Panc1 (cell line): ENCODE results near the gene SUDS3. TPM values are rescaled to one million over a fixed set of nuclear protein-coding genes. Genes with fewer than 3 reads are reported as not detected.
A peak's percentile ranks its signal among the peaks of the same experiment; 100 is the strongest.

ENCODE experiments used
- ATAC-seq: fragments of 200-7000 bp; cut with Tn5 transposase; 2 replicates; pipeline ENCODE4 v1.9.1; 2020; ENCODE audit warnings: mild to moderate bottlenecking, moderate library complexity
- BruUV-seq: library from RNA; stranded (reverse); fragments of 400-500 nt; replicated peaks from 2 replicates; lab custom pipeline; 2021; lab: Mats Ljungman, UMichigan
- CTCF ChIA-PET: fragments of 300-600 bp; sonication (Branson Sonifier 250); formaldehyde crosslinking; loops from one replicate; lab custom pipeline; 2022; ENCODE audit warnings: antibody characterized with exemption; lab: Charles Lee
- POLR2A ChIA-PET: fragments of 300-600 bp; sonication (Branson Sonifier 250); formaldehyde crosslinking; loops from one replicate; lab custom pipeline; 2022; ENCODE audit warnings: antibody characterized with exemption; lab: Charles Lee
- DNase-seq: peaks from one replicate; pipeline ENCODE4 v3.0.0-alpha.2; 2010; ENCODE audit warnings: low read depth, low spot score
- H3K27ac ChIP-seq: 2 replicates; pipeline ENCODE4 v1.5.1; 2011; ENCODE audit warnings: mild to moderate bottlenecking, low read length, inconsistent platforms
- H3K27me3 ChIP-seq: fragments of 200-500 bp; sonication (Bioruptor generic); 2 replicates; pipeline ENCODE4 v1.6.0; 2014; ENCODE audit warnings: low read length, inconsistent platforms; ENCODE audit not compliant: control insufficient read depth, insufficient read depth
- H3K36me3 ChIP-seq: fragments of 200-500 bp; sonication (Bioruptor generic); 2 replicates; pipeline ENCODE4 v1.5.1; 2014; ENCODE audit warnings: inconsistent platforms, mild to moderate bottlenecking, low read length, moderate library complexity; ENCODE audit not compliant: control insufficient read depth, insufficient read depth
- H3K4me1 ChIP-seq: 2 replicates; pipeline ENCODE4 v1.5.1; 2011; ENCODE audit warnings: inconsistent platforms, mild to moderate bottlenecking, low read length, moderate library complexity; ENCODE audit not compliant: control insufficient read depth, insufficient read depth
- H3K4me3 ChIP-seq, 2 experiments: 2 replicates each; pipeline ENCODE4 v1.5.1; 2011 to 2012; ENCODE audit warnings: low read depth in 2 of 2, low read length in 2 of 2, mild to moderate bottlenecking in 2 of 2, inconsistent platforms in 1 of 2, moderate library complexity in 1 of 2
- H3K9me3 ChIP-seq: fragments of 200-500 bp; sonication (Bioruptor generic); 2 replicates; pipeline ENCODE4 v1.5.1; 2014; ENCODE audit warnings: low read depth, mild to moderate bottlenecking, inconsistent platforms, low read length, moderate library complexity; ENCODE audit not compliant: control insufficient read depth, insufficient read depth
- CTCF ChIP-seq: fragments of 450-650 bp; IDR thresholded peaks from 2 replicates; pipeline ENCODE4 v1.5.1; 2017; ENCODE audit warnings: mild to moderate bottlenecking
- POLR2AphosphoS5 ChIP-seq: IDR thresholded peaks from 2 replicates; pipeline ENCODE4 v1.6.1; 2012; ENCODE audit warnings: mild to moderate bottlenecking, low read depth, low read length, moderate library complexity
- REST ChIP-seq, 2 experiments: IDR thresholded peaks; 2 replicates each; pipeline ENCODE4 v1.6.1; 2011 to 2012; ENCODE audit warnings: low read depth in 2 of 2, control low read depth in 1 of 2, low read length in 1 of 2, mild to moderate bottlenecking in 1 of 2, moderate library complexity in 1 of 2; ENCODE audit not compliant: insufficient read depth in 1 of 2
- SIN3A ChIP-seq: IDR thresholded peaks from 2 replicates; pipeline ENCODE4 v1.6.1; 2012; ENCODE audit warnings: low read depth, mild to moderate bottlenecking, low read length, moderate library complexity, borderline replicate concordance; ENCODE audit not compliant: insufficient read depth
- TCF7L2 ChIP-seq: IDR thresholded peaks from 2 replicates; pipeline ENCODE4 v1.6.1; 2011; ENCODE audit warnings: mild to moderate bottlenecking, low read depth, low read length, inconsistent platforms
- in situ Hi-C: cut with HindIII; loops from 2 replicates; pipeline ENCODE4 v1.10.0; 2016; ENCODE audit warnings: low sequenced_read_pairs, low pct_unique_long_range_greater_than_20kb
- intact Hi-C: fragments of 100-400 bp; cut with micrococcal nuclease; formaldehyde crosslinking; loops from one replicate; pipeline ENCODE4 v1.10.0; 2022; ENCODE audit not compliant: unreplicated experiment
- total RNA-seq: library from RNA; stranded (reverse); gene quantifications from one replicate; pipeline ENCODE4 v1.2.1, GENCODE V29; 2021; ENCODE audit not compliant: unreplicated experiment

The SUDS3 gene
- total RNA-seq, 1 experiment from 2014 or later: 37.4 TPM

GRCh38 chr12:118336123-118336522, 40.2 kb upstream of the SUDS3 start:
- Histone ChIP-seq H3K27me3 (no peaks in the 10 kb centered on the region), H3K4me3 (no peak overlapping the region), H3K4me1 (peaks cover 30% of the 10 kb centered on the region), H3K36me3 (no peaks in the 10 kb centered on the region), H3K27ac (peak overlapping the region; percentile 77), H3K9me3 (no peaks in the 10 kb centered on the region)
- in situ Hi-C loops (no loop called here), intact Hi-C loops (no loop called here)
- no peak for TF ChIP-seq TCF7L2
- TF ChIP-seq REST (IDR thresholded peaks at IDR 0.05; ENCODE audit: insufficient read depth in 1 of 2, low read depth in 2 of 2, low read length in 1 of 2): no peak
- no peak for TF ChIP-seq SIN3A
- no peak for TF ChIP-seq CTCF
- TF ChIP-seq POLR2AphosphoS5: no peak
- no TSS peak for BruUV-seq
- DNase-seq (no peak), ATAC-seq (no peak)
- ChIA-PET POLR2A (no interaction called here), CTCF (no interaction called here)

GRCh38 chr12:118337194-118337838, 39.0 kb upstream of the SUDS3 start:
- no peaks in the 10 kb centered on the region for H3K9me3 ChIP-seq
- ATAC-seq (peak; percentile 76), DNase-seq (no peak)
- intact Hi-C loops: no loop called here
- H3K27ac ChIP-seq: peak overlapping the region; percentile 77
- in situ Hi-C loops: no loop called here
- TF ChIP-seq SIN3A (no peak), TCF7L2 (no peak), CTCF (no peak)
- H3K4me3 ChIP-seq: peak overlapping the region in 1 of 2 experiments; percentile 1; a peak in 1 of 4 replicates
- no TSS peak for BruUV-seq
- H3K27me3 ChIP-seq: no peaks in the 10 kb centered on the region
- H3K4me1 ChIP-seq: peaks cover 30% of the 10 kb centered on the region
- H3K36me3 ChIP-seq: no peaks in the 10 kb centered on the region
- ChIA-PET POLR2A (no interaction called here), CTCF (interaction anchor here (1.2 kb wide), 1 partner anchor 39 kb away, joined by 7 read pairs; the partner anchor contains the start of gene SUDS3)
